Colonic mucosa (tissue), 4 donors: ENCODE data around the gene PRG2. TPM values are rescaled to one million over a fixed set of nuclear protein-coding genes. Genes with fewer than 3 reads are reported as not detected.

ENCODE experiments used
- DNase-seq: peaks from one replicate; pipeline ENCODE4 v3.0.0-alpha.2; 2020
- H3K27ac ChIP-seq: fragments of 200-600 bp; one replicate; pipeline ENCODE4 v1.8.0; 2021
- H3K27me3 ChIP-seq: fragments of 200-600 bp; one replicate; pipeline ENCODE4 v1.8.0; 2021
- H3K36me3 ChIP-seq: fragments of 200-600 bp; one replicate; pipeline ENCODE4 v1.8.0; 2021
- H3K4me1 ChIP-seq: fragments of 200-600 bp; one replicate; pipeline ENCODE4 v1.8.0; 2021; ENCODE audit warnings: mild to moderate bottlenecking
- H3K4me3 ChIP-seq: fragments of 200-600 bp; one replicate; pipeline ENCODE4 v1.8.0; 2021
- H3K9ac ChIP-seq, 2 donors: one replicate each; pipeline ENCODE4 v1.7.0; 2013; ENCODE audit warnings: control low read depth in 2 of 2, low read depth in 2 of 2, low read length in 2 of 2
- H3K9me3 ChIP-seq: fragments of 200-600 bp; one replicate; pipeline ENCODE4 v1.8.0; 2021
- CTCF ChIP-seq: fragments of 200-600 bp; IDR thresholded peaks from one replicate; pipeline ENCODE4 v1.8.0; 2022; ENCODE audit warnings: antibody characterized with exemption, mild to moderate bottlenecking
- intact Hi-C: fragments of 100-400 bp; cut with DNase I; formaldehyde crosslinking; loops from one replicate; pipeline ENCODE4 v1.14.1; 2022
- total RNA-seq, 2 donors: library from RNA; stranded (reverse); fragmentation: NEBNext Ultra II Directional in 1 of 2; extraction: Animal tissue kit (Norgen Biotek cat#: 25700) in 1 of 2; gene quantifications; one replicate each; pipeline ENCODE4 v1.2.1, GENCODE V29; 2021
- donor health status: healthy.
- donor health status: DM: no; HTN: no; CAD: no.
- donor health status: DM: no; HTN: no; CAD: no.

PRG2 gene
- total RNA-seq, 2 donors from 2014 or later: not detected

DNA sequence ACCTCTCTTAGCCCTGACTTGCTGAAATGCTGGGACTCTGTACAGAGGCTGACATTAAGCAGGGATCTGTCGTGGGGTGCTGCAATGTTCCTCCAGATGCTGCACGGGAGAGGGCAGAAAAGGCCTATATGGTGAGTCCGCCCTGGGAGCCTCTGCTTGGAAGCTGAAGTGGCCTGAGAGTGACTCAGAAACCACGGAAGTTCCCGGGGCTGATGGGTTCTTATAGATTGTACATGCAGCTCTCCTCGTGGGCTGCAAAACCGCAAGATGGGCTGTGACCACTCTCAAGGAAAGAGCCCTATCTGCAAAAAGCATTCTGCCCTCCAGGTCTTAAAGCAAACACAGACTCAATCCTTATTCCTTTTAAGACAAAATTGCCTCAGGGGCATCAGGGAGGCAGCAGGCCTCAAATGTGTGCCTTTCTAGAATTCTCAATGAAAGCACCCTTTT, 42.3 kb upstream of the PRG2 start:
- H3K27ac ChIP-seq: no peak overlapping the region
- no peaks in the 10 kb centered on the region for H3K36me3 ChIP-seq
- no peaks in the 10 kb centered on the region for H3K27me3 ChIP-seq
- intact Hi-C loops: no loop called here
- H3K9me3 ChIP-seq: no peaks in the 10 kb centered on the region
- H3K4me1 ChIP-seq: no peaks in the 10 kb centered on the region
- no peak for TF ChIP-seq CTCF
- H3K9ac ChIP-seq: no peak overlapping the region
- no peak for DNase-seq
- no peak overlapping the region for H3K4me3 ChIP-seq

DNA sequence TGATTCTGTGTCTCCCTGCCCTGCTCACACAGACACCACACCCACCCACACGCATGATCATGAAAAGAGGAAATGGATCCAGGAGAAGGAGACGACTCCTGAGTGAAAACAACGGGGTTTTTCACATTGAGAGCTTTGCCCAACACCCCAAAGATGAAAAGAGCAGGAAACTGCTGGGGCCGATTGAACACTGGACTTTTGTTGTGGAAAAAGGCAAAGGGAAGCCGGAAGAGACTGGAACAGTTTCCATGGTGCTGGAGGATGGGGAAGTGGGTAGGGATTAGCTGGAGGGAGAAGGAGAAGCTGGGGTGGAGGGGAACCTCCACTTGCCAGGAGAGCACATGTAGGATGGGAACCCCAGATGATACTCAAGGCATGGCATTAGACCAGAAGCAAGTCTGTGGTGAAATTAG, 41.7 kb upstream of the PRG2 start:
- Histone ChIP-seq H3K4me3 (no peak overlapping the region), H3K27me3 (no peaks in the 10 kb centered on the region), H3K36me3 (no peaks in the 10 kb centered on the region), H3K9ac (no peak overlapping the region), H3K27ac (no peak overlapping the region), H3K4me1 (no peaks in the 10 kb centered on the region), H3K9me3 (no peaks in the 10 kb centered on the region)
- intact Hi-C loops: no loop called here
- no peak for DNase-seq
- no peak for TF ChIP-seq CTCF

DNA sequence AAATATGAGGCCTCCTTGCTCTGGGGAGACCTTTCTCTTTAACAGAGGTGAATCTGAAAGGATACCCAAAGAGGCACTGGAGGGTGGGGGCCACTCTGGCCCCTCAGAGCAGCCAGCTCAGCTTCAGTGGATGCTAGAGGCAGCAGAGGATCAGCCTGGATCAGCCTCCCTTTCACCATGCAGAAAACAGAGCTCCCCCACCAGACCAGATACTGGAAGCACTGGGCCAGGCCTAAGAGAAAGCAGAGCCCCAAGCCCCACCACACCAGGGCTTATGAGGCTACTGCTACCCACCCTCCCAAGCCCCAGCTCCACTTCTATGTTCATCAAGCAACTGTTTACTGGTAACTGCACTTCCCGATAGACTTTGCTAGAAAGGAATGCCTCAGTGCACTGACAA, 40.5 kb upstream of the PRG2 start:
- no peaks in the 10 kb centered on the region for H3K36me3 ChIP-seq
- H3K27me3 ChIP-seq: no peaks in the 10 kb centered on the region
- no peaks in the 10 kb centered on the region for H3K9me3 ChIP-seq
- peaks cover 10% of the 10 kb centered on the region for H3K4me1 ChIP-seq
- TF ChIP-seq CTCF: no peak
- no peak for DNase-seq
- intact Hi-C loops: no loop called here
- no peak overlapping the region for H3K27ac ChIP-seq
- H3K9ac ChIP-seq: no peak overlapping the region
- H3K4me3 ChIP-seq: no peak overlapping the region

- no peak for TF ChIP-seq CTCF
- Histone ChIP-seq H3K27ac (no peak overlapping the region), H3K36me3 (no peaks in the 10 kb centered on the region), H3K4me3 (no peak overlapping the region), H3K9me3 (no peaks in the 10 kb centered on the region), H3K9ac (no peak overlapping the region), H3K27me3 (no peaks in the 10 kb centered on the region), H3K4me1 (peaks cover 14% of the 10 kb centered on the region)
- no peak for DNase-seq
- intact Hi-C loops: no loop called here
Observed at GRCh38 chr11:57429946-57430345, 39.5 kb upstream of the PRG2 start.

DNA sequence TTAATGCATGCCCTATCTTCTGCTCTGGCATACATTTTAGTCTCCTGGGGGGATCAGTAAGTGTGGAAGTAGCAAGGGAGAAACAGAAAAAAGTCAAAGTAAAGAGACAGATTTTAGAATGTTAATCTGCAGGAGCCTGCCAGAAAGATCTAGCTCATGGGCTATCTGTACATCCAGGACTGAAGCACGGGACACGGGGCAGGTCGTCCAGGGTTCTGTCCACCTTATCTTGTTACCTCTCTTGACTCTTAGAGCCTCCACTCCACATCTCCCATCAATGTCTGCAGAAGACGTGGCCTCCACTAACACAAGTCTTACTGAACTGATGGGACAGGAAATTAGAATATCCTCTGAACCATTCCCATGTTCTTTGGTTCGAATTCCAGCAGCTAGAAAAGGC, 38.2 kb upstream of the PRG2 start:
- intact Hi-C loops: no loop called here
- no peak overlapping the region for H3K4me3 ChIP-seq
- no peaks in the 10 kb centered on the region for H3K27me3 ChIP-seq
- DNase-seq: no peak
- H3K9ac ChIP-seq: no peak overlapping the region
- H3K36me3 ChIP-seq: no peaks in the 10 kb centered on the region
- no peak overlapping the region for H3K27ac ChIP-seq
- no peak for TF ChIP-seq CTCF
- no peaks in the 10 kb centered on the region for H3K9me3 ChIP-seq
- peaks cover 14% of the 10 kb centered on the region for H3K4me1 ChIP-seq

DNA sequence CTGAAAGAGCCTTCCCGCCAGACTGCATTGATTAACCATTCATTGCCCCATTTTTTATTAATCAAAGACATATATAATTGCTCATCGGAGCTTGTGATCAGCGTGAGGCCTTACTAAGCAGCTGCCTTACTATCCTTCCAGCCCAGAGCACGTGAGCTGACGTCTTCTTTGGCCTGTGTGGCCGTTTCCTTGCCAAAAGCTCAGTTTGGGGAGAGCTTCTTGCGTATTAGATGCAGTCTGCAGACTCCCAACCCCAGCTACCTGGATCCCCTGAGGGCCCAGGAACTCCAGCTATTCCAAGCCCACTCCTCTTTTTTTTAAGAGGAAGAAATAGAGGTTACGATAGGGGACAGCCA, 37.3 kb upstream of the PRG2 start:
- Histone ChIP-seq H3K27me3 (no peaks in the 10 kb centered on the region), H3K36me3 (no peaks in the 10 kb centered on the region), H3K4me3 (no peak overlapping the region), H3K9ac (peak overlapping the region in 1 of 2 donors; percentile 44), H3K4me1 (peaks cover 14% of the 10 kb centered on the region), H3K9me3 (no peaks in the 10 kb centered on the region), H3K27ac (peak overlapping the region; percentile 73)
- DNase-seq: peak; percentile 56
- intact Hi-C loops: no loop called here
- no peak for TF ChIP-seq CTCF
